ENCODE measurements around the gene DPF3.

DPF3 gene

DNA sequence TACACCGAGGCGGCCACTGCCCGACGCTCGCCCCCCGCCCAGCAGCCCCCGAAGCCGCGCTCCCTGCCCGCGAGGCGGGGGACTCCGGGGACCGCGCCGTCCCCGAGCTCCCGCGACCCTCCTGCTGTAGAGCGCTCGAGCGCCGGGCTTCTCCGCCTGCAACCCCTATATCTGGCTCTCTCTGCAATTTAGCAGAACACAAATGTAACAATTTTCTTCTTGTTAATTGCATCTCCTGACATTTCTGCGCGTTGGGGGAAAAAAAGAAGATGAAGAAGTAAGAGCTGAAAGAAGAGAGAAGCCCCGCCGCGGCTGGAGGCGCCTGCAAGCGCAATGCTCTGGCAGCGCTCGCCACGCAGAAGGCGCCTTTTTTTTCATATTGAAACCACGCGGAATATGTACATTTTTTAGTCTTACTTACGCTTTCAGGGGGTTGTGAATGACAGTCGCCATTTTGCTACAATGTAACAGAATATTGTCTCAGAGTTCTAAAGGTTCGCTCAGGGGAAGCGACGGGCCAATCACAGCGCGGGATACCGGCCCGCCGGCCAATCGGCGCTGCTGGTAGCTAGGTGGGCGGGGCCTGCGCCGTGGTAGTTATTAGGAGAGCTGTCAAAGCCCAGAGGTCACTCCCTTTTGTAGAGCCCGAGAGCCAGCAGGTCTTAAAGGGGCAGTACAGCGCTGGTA is at the start of gene DPF3:
Gene DPF3 (minus strand): TSS at position 466 of the 687 bp plus-strand sequence. CDS start 13 bp downstream, at position 453.
- DNase-seq, result peak; percentile 92

DNA sequence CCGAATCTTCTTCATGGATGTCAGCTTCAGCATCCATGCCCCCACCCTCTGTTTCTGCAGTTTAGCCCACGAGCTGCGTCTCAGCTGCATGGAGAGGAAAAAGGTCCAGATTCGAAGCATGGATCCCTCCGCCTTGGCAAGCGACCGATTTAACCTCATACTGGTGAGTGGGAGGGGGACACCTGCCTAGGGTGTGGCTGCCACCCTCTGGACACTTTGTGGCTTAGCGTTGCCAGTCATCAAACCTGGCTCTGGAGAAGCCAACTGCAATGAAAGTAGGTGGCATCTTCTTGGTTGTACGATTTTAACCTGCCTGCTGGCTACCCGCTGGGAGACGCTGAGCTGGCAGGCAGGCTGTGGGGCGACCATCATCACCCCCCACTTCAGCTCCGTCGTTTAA is 49.0 kb upstream of the DPF3 start:
- DNase-seq, result no peak

DNA sequence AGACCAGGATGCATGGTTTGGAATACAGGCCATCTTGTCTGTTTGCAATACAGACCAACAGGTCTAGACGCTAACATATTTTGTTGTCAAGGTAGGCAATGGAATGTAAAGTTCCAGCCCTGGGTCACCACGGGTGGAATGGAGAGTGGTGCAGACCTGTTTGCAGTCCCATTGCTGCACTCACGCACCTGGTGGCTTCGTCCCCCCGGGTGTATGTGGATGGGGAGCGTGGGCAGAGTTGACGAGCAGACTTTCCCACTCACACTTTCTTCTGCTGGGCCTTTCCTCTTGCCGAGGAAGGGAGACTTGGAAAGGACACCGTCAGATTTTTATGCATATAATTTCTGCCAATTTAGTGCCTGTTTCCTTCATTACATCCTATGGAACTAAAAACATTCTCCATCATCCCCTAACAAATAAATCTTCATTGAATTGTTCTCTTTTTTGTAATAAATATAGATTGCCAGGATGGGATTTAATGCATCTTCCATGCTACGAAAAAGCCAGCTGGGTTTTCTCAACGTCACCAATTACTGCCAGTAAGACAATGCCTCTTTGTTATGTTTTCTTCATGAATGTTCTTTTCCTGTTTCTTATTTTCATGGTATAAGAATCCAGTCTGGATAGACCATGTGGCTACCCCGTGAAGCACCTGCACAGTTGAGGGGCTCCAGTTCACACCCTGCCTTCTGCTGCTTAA is 47.5 kb upstream of the DPF3 start:
- DNase-seq, result no peak

DNA sequence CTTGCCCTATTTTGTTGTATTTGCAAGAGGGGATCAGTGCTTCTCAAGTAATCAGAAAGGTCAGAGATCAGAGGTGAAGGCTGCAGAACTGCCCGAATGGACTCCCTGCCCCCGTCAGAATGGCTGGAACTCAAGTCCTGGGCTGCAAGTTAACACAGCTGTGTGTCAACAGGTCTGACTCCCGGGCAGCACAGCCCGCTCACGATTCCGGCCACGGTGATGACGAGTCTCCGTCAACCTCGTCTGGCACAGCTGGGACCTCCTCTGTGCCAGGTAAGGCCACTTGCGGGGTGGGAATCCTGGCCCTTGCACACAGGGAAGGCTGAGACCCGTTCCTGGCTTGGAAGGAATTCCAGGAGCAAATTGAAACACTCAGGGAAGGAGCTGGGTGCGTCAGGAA is 45.7 kb upstream of the DPF3 start:
- no peak for DNase-seq

DNA sequence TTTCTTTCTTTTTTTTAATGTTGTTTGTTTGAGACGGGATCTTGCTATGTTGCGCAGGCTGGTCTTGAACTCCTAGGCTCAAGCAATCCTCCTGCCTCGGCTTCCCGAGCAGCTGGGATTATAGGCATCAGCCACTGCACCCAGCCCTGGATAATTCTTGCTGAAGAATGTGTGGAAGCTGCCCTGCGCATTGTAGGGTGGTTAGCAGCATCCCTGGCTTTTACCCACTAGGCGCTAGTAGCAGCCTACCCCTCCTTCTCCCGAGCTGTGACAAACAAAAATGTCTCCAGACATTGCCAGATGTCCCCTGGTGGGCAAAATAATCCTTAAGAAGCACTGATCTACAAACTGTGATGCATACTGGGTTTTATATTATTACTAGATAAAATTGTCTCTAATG is 39.0 kb upstream of the DPF3 start:
- DNase-seq, result no peak

DNA sequence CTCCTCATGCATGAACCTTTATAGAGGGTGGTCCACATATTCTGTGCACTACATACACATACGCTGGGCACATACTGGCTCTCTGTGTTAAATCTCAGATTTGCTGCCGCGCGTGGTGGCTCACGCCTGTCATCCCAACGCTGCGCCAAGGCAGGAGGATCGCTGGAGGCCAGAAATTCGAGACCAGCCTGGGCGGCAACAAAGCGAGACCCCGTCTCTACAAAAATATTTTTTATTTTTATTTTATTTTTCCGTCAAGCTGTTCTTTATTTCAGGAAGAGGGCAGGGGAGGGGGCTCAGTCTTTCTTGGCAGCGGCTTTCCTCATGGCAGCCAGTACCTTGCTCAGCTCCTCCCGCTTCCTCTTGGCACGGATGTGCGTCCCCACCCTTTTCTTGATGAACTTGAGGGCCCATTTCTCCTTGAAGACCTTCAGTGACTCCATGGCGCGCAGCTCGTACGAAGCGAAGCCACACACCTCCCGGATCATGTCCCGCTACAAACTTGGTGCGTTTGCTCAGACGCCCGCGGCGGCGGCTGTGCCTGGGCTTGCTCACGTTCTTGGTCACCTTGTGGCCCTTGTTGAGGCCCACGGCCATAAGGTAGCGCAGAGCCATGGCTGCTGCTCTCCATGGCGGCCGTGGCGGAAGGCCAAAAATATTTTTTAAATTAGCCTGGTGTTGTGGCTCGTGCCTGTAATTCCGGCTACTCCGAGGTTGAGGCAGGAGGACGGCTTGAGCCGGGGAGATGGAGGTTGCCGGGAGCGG is 35.6 kb upstream of the DPF3 start:
- DNase-seq, result no peak

DNA sequence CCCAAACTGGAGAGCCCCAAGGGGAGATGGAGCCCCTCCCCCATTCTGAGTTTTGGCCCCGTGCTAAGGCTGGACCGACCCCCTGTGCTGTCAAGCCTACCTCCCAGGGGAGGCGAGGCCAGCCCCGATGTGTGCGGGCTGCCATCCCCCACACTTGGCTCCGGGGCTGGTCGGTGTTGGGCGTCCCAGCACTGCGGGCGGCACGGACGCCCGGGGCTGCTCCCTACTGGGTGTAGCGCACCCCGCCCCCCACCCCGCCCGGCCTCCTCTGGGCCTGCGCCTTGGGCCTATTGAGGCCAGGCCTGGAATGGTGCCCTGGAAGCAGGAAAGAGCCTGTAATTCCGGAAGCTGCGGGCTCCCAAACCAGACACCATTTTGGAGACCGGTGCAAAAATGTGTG is 35.0 kb upstream of the DPF3 start:
- DNase-seq, result no peak

DNA sequence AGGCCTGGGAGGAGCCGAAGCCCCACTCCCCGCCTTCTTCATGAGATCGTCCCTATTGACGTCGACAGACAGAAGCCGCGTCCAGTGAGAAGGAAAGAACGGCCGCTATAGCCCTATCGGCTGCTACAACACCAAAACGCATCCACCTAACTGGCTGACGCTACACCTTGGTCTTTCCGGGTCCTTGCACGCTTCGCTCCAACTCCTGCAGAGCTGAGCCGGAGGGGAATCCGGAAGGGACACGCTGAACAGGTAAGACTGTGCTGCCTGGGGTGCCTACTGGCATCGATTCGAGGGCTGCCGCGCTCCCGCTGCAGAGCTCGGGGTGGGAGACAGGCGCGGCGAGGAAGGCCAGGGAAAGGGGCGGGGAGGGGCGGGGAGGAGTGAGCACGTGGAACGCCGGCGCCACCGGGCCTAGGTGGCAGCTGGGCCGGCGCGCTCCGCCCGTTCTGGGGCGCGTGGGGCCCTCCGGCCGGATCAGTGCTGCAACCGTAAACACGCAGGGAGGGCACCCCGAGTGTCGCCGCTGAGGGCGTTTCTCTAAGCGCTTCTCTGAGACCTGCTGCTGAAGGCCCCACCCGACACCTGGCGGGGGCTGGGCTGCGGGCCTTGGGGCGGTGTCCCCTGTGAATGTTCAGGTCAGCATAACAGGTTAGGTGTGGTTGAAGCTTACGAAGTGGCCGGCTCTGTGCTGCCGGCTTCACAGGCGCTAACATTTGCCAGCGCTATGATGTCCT is 32.6 kb upstream of the DPF3 start, which contains the start of gene DCAF4:
Gene DCAF4 (plus strand): TSS at position 173 of the 737 bp plus-strand sequence. CDS start 11,515 bp downstream, outside the sequence.
- peak; percentile 94 for DNase-seq

DNA sequence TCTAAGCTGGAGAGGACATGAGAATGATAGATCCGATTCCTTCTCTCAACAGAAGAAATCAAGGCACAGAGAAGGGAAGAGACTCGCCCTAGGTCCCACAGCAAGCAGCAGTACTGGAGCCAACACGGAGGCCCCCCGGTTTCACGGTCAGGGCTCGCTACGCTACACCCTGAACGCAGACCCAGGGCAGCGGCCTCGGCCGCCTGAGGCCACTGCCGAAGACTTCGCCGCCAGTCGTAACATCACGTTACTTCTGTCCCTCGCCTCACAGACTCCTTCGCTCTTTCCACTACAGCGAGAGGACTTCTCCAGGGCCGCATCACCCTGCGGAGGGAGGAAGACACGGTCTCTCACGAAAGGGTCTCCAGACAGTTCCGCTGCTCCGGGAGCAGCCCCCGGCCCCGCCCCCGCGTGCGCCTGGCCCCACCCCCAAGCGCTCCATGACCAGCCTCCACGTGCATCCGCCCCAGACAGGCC is 32.0 kb upstream of the DPF3 start:
- DNase-seq, result no peak

DNA sequence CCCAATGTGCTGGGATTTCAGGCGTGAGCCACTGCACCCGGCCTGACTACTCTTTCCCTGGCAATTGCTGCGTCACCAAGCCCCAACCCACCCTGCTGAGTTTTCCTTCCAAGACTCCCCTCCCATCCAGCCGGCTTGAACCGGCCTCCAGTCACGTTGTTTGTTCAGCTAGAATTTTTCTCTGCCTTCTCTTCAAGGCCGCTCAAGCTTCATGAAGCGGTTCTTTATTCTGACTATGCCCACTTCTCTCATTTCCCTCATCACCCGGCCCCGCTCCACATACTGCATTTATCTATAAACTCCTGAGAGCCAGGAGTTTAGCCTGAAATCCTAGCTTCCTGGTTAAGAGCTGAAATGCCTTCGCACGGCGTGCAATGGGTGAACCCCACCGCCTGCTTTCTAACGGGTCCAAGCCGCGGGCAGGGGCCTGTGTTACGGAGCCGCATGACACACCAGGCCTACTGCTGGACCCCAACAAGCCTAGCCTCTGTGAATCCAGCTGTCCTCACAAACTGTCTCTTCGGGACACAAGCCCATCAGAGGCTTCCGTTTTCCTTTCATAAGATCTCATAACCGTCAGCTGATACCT is 31.4 kb upstream of the DPF3 start:
- DNase-seq, result no peak

DNA sequence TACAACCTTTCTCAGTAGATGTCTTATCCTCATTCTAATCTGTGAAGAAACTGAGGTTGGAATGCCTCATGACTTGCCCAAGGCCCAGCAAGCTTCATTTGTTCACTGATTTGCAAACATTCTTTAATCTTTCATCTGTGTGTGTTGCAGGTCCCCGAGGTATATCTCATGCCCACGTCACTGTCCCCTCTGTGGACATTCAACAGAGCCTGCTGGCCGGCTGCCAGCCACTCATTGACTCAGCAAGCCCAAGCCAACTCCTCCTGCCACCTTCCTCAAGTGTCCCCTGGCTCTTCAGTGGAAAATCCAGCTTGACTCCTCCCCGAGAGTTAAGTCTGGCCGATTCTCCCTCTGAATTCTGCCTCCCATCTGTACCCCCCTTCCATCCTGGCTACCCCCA is 30.4 kb upstream of the DPF3 start:
- DNase-seq, result no peak

DNA sequence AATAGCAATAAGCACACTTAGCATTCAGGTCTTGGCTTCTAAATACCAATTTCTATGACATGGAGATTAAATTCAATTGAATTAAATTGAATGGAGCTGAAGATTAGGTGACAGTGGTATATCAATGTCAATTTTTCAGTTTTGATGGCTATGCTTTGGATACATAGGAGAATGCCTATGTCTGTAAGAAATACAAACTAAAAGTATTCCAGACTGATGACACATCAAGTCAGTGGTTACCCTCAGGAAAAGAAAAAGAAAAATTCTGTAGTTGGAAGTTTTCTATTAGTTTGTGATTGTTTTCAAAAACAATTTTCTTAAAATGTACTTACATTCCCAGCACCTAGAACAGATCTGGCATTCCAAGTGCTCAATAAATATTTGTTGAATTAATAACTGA is 27.5 kb upstream of the DPF3 start:
- DNase-seq, result no peak

DNA sequence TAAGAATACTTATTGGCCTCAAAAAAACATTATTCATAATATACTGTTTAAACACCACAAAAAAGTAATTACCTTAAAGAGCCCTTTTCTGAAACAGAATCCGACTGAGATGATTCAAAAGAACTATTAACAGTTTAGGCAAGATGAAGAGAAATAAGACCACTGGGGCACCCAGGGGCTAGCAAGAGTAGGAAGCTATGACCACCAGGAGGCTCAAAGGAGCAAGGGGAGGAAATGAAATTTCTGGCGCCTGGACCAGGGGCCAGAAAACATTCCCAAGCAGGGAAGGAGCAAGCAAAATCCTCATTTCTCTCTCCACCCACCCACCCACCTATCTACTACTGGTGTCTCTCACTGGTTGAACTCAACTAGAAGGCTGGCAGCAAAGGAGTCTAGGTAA is 26.1 kb upstream of the DPF3 start:
- DNase-seq, result no peak

DNA sequence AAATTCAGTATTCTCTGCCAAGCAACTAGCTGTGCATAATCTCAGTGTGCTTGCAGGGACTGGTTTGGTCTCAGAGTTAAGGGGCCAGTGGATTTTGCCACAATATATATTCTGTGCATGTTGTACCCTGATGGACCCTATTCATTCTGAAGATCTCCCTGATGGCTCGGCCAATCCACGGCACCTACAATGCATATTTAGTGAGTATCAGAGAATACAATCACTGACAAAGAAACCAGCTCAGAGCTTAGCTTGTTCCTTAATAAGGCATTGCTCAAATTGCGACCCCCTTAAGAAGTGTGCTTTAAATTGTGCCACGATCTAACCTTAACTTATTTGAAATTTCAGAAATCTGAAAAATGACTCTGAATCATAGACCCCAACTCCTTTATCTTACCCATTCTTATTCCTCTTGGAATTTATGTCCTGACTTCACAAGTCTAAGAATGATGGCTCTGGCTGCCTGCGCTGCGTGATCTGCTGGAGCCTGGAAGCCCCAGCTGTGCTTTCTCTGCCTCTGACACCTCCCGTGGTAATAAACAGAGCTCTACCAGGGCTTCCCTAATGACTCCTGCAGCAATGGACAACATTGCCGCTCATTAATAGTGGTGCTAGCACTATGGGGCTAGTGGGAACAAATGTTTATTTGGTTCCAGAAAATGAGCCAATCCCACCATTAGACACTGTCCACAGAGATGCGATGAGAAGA is 23.3 kb upstream of the DPF3 start:
- DNase-seq, result no peak

DNA sequence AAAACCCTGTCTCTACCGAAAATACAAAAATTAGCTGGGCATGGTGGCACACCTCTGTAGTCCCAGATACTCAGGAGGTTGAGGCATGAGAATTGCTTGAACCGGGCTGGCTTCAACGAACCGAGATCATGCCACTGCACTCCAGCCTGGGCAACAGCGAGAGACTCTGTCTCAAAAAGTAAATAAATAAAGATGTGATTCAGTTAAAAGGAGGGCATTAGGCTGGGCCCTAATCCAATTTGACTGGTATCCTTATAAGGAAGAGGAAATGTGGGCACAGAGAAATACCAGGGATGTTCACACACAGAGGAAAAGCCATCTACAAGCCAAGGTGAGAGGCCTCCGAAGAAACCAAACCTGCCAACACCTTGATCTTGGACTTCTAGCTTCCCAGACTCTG is 22.3 kb upstream of the DPF3 start:
- no peak for DNase-seq

DNA sequence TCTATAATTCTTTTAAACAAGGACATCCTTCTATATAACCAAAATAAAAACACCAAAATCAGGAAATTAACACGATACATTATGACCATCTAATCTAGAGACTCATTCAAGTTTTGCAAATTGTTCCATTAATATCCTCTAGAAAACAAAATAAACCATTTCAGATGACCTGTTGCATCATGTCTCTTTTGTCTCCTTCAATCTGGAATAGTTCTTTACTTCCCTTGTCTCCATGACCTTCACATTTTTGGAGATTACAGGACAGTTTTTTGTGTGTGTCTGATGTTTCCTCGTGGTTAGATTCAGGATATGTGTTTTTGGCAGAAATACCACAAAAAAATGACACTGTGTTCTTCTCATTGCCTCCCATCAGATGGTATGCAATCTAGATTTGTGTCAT is 19.9 kb upstream of the DPF3 start:
- DNase-seq, result no peak

DNA sequence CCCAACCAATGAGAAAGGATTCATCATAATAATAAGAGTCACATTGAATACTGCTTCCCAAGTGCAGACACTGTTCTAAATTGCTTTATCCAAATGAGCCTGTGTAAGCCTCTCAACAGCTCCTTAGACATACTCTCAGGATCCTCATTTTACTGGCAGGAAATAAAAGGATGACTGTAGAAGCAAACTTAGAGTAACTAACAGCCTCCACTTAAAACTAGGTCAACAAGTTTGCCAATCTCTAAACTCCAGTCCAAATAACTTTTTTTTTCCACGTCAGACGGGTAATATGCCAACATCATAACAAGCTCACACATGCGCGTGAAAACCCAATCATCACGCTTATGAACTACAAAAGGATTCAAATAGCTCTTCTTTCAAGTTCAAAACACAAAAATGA is 15.3 kb upstream of the DPF3 start:
- no peak for DNase-seq

DNA sequence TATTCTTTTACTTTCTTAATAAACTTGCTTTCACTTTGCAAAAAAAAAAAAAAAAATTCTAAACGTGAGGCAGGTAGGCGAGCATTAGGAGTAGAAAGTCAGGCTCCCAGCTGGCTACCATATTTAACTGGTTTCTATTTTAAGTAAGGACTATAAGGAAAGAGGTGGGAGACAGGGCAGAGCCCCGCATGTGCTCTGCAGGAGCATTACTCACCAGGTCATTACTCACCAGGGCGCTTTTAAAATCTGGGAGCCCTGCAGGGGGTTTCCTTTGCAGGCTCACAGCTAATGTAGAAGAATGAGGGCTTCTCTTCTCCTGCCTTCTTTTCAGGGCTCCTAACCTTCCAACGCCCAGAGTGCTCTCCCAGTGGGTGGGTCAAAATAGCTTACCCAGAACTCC is 14.0 kb upstream of the DPF3 start:
- DNase-seq, result no peak

DNA sequence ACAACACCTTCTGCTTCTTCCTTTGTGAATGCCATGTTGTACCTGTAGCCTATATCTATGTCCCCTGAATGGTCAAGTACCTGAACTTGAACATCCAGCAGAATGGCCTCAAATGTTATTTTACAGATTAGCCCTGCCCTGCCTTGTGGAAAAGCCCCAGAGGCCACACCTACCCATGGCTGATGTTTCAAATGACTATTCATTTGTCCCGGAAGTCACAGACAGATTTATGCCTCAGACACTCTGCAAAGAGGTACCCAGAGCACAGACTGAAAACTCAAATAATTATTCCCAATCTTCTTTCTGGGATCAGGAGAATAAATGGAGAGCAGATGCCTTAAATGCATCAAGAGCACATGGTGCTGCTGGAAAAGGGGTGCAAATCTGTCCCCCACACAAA is 13.0 kb upstream of the DPF3 start:
- DNase-seq, result no peak

DNA sequence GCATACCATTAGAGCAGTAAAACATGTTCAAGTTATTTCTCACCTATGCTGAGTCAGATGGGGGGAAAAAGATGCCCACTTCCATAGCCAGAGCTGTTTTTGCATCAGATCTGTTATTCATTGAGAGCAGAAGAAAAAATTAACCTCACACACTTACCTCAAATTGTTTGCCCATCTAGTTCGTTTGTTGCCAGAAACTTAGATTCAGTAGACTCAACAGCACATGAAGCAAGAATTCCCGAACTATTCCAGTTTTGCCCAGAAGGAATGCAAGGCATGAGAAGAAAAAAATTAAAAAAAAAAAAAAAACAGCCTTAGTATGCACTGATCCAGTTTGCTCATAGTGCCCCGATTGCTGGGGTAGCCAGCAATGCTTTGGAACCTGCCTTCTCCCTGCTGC is 12.4 kb upstream of the DPF3 start:
- no peak for DNase-seq

DNA sequence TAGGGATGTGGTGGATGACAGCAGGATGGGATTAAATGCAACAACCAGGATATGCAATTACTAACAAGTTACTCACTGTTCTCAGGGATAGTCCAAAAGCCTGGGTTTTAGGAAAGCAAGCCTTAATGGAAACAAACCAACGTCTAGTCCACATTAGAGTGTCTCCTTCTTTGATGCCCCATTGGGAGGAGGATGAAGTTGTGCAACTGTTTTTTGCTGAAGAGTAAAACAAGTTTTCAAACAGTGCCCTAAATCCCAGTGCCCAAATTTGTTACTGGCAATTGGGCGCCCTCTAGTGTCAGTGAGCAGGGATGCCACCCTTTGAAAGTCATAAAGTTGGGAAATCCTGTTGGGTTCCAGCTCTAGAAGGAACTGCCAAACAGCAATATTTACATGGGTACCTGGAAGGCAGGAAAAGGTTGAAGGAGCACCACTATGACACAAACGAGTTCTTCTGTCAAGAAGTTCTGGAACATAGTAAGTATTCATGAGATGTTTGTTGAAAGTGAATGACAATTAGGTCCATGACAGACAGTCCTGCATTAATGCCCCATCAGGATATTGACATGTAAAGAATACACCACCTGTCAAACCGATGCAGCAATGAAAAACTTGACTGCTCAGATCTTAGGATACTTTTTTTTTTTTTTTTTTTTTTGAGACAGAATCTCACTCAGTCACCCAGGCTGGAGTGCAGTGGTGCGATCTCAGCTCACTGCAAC is 11.1 kb upstream of the DPF3 start:
- no peak for DNase-seq
